HG03103 (cell line): Measurements from ENCODE around the gene PTP4A2.
"Not testable (repeated sequence)": the region's sequence is repeated elsewhere in the genome, so short reads cannot be mapped to it uniquely, and the experiment has no call there.

Source experiments
- ATAC-seq: cut with Tn5 transposase; IDR thresholded peaks from one replicate; pipeline ENCODE4 v1.9.1; 2021; ENCODE audit warnings: low read depth; ENCODE audit not compliant: unreplicated experiment

Gene PTP4A2

GRCh38 chr1:31951276-31951675 lies 13.1 kb upstream of the PTP4A2 start:
- no peak for ATAC-seq

GRCh38 chr1:31949862-31950261 lies 11.7 kb upstream of the PTP4A2 start:
- ATAC-seq = no peak

GRCh38 chr1:31945677-31946076 lies 7.5 kb upstream of the PTP4A2 start:
- ATAC-seq = not testable (repeated sequence)

- ATAC-seq = peak; percentile 63
These were observed 6.3 kb upstream of the PTP4A2 start for GRCh38 chr1:31944205-31945089.

GRCh38 chr1:31943546-31944184 lies 5.5 kb upstream of the PTP4A2 start:
- no peak for ATAC-seq

- not testable (repeated sequence) for ATAC-seq
These were observed 3.9 kb upstream of the PTP4A2 start for GRCh38 chr1:31942061-31942460.

GRCh38 chr1:31939484-31940329 lies 1.5 kb upstream of the PTP4A2 start:
- no peak for ATAC-seq

- ATAC-seq = peak; percentile 19
These were observed 626 bp downstream of the PTP4A2 start for GRCh38 chr1:31937300-31938183.

GRCh38 chr1:31936981-31937299 lies 1.2 kb downstream of the PTP4A2 start:
- no peak for ATAC-seq

GRCh38 chr1:31936278-31936980 lies 1.7 kb downstream of the PTP4A2 start:
- ATAC-seq = no peak

- no peak for ATAC-seq
These were observed 3.2 kb downstream of the PTP4A2 start for GRCh38 chr1:31934706-31935629.

- ATAC-seq = no peak
These were observed 5.5 kb downstream of the PTP4A2 start for GRCh38 chr1:31932491-31933316.

- ATAC-seq = no peak
These were observed 6.5 kb downstream of the PTP4A2 start for GRCh38 chr1:31931593-31932225.

GRCh38 chr1:31930836-31931592 lies 7.2 kb downstream of the PTP4A2 start:
- ATAC-seq = no peak

GRCh38 chr1:31927661-31927980 lies 10.5 kb downstream of the PTP4A2 start:
- ATAC-seq = no peak

- ATAC-seq = no peak
These were observed 11.1 kb downstream of the PTP4A2 start for GRCh38 chr1:31926853-31927660.
